NT2/D1 (cell line): Measurements from ENCODE around the gene CACNB2.

ENCODE experiments used
- DNase-seq: peaks from one replicate; pipeline ENCODE4 v3.0.0-alpha.2; 2011; ENCODE audit warnings: low read depth, low spot score
- H3K27me3 ChIP-seq: 2 replicates; pipeline ENCODE4 v1.6.0; 2011; ENCODE audit warnings: mild to moderate bottlenecking; ENCODE audit not compliant: insufficient read length, insufficient read depth
- H3K36me3 ChIP-seq: 2 replicates; pipeline ENCODE4 v1.6.1; 2011; ENCODE audit warnings: mild to moderate bottlenecking, low read length, mixed read lengths; ENCODE audit not compliant: insufficient read depth, insufficient read length
- H3K4me1 ChIP-seq: 2 replicates; pipeline ENCODE4 v1.5.1; 2011; ENCODE audit not compliant: insufficient read depth, insufficient read length
- H3K4me3 ChIP-seq: 2 replicates; pipeline ENCODE4 v1.5.1; 2011; ENCODE audit warnings: low read depth; ENCODE audit not compliant: insufficient read length
- H3K9ac ChIP-seq: 2 replicates; pipeline ENCODE4 v1.6.0; 2011; ENCODE audit warnings: low read depth; ENCODE audit not compliant: insufficient read length
- H3K9me3 ChIP-seq: 2 replicates; pipeline ENCODE4 v1.5.1; 2011; ENCODE audit warnings: mild to moderate bottlenecking, low read length; ENCODE audit not compliant: insufficient read depth
- SUZ12 ChIP-seq: IDR thresholded peaks from 2 replicates; pipeline ENCODE4 v1.6.1; 2011; ENCODE audit not compliant: insufficient read length, insufficient read depth; ENCODE audit errors: extremely low read depth
- YY1 ChIP-seq: IDR thresholded peaks from 2 replicates; pipeline ENCODE4 v1.6.1; 2011; ENCODE audit not compliant: insufficient read length, insufficient read depth
- ZNF274 ChIP-seq: IDR thresholded peaks from 2 replicates; pipeline ENCODE4 v1.6.1; 2011; ENCODE audit warnings: mild to moderate bottlenecking, low read depth, low read length

Gene CACNB2

GRCh38 chr10:18446205-18446604 lies 306.0 kb downstream of the CACNB2 start:
- Histone ChIP-seq H3K27me3 (no peaks in the 10 kb centered on the region), H3K4me3 (no peak overlapping the region), H3K9ac (no peak overlapping the region), H3K9me3 (no peaks in the 10 kb centered on the region; the same call in 1 of the 2 replicates), H3K4me1 (no peaks in the 10 kb centered on the region), H3K36me3 (no peaks in the 10 kb centered on the region)
- DNase-seq: no peak
- TF ChIP-seq SUZ12: no peak
- TF ChIP-seq ZNF274: no peak
- TF ChIP-seq YY1: no peak

GRCh38 chr10:18449611-18450026 lies 309.4 kb downstream of the CACNB2 start:
- Histone ChIP-seq H3K9ac (no peak overlapping the region), H3K4me3 (no peak overlapping the region), H3K36me3 (no peaks in the 10 kb centered on the region), H3K4me1 (no peaks in the 10 kb centered on the region), H3K27me3 (no peaks in the 10 kb centered on the region), H3K9me3 (no peaks in the 10 kb centered on the region)
- DNase-seq: no peak
- TF ChIP-seq SUZ12 (no peak), YY1 (no peak), ZNF274 (no peak)

GRCh38 chr10:18450298-18450697 lies 310.1 kb downstream of the CACNB2 start:
- Histone ChIP-seq H3K9ac (no peak overlapping the region), H3K4me1 (no peaks in the 10 kb centered on the region), H3K4me3 (no peak overlapping the region), H3K36me3 (no peaks in the 10 kb centered on the region), H3K27me3 (no peaks in the 10 kb centered on the region), H3K9me3 (no peaks in the 10 kb centered on the region)
- TF ChIP-seq SUZ12: no peak
- no peak for TF ChIP-seq ZNF274
- TF ChIP-seq YY1: no peak
- DNase-seq: no peak

GRCh38 chr10:18455086-18455884 lies 315.1 kb downstream of the CACNB2 start:
- Histone ChIP-seq H3K36me3 (no peaks in the 10 kb centered on the region), H3K9ac (no peak overlapping the region), H3K9me3 (no peaks in the 10 kb centered on the region), H3K4me1 (no peaks in the 10 kb centered on the region), H3K27me3 (no peaks in the 10 kb centered on the region), H3K4me3 (no peak overlapping the region)
- TF ChIP-seq YY1: no peak
- no peak for TF ChIP-seq ZNF274
- no peak for TF ChIP-seq SUZ12
- no peak for DNase-seq

- no peak for TF ChIP-seq SUZ12
- no peak for TF ChIP-seq ZNF274
- DNase-seq: no peak
- H3K36me3 ChIP-seq: no peaks in the 10 kb centered on the region
- H3K4me1 ChIP-seq: no peaks in the 10 kb centered on the region
- no peak overlapping the region for H3K9ac ChIP-seq
- H3K4me3 ChIP-seq: no peak overlapping the region
- no peaks in the 10 kb centered on the region for H3K9me3 ChIP-seq
- no peaks in the 10 kb centered on the region for H3K27me3 ChIP-seq
These were observed 316.8 kb downstream of the CACNB2 start for GRCh38 chr10:18456984-18457383.

GRCh38 chr10:18460032-18460431 lies 319.8 kb downstream of the CACNB2 start:
- Histone ChIP-seq H3K4me1 (no peaks in the 10 kb centered on the region), H3K4me3 (no peak overlapping the region), H3K9ac (no peak overlapping the region), H3K9me3 (no peaks in the 10 kb centered on the region), H3K36me3 (no peaks in the 10 kb centered on the region), H3K27me3 (no peaks in the 10 kb centered on the region)
- TF ChIP-seq SUZ12 (no peak), YY1 (no peak), ZNF274 (no peak)
- no peak for DNase-seq

GRCh38 chr10:18463673-18464211 lies 323.5 kb downstream of the CACNB2 start:
- H3K27me3 ChIP-seq: no peaks in the 10 kb centered on the region
- no peaks in the 10 kb centered on the region for H3K36me3 ChIP-seq
- no peaks in the 10 kb centered on the region for H3K9me3 ChIP-seq
- H3K4me3 ChIP-seq: no peak overlapping the region
- no peaks in the 10 kb centered on the region for H3K4me1 ChIP-seq
- TF ChIP-seq ZNF274: no peak
- TF ChIP-seq YY1: no peak
- no peak for TF ChIP-seq SUZ12
- no peak overlapping the region for H3K9ac ChIP-seq
- DNase-seq: no peak
